GM21515 (cell line): ENCODE measurements around the gene DGCR6L.
"Not testable (repeated sequence)": the region's sequence is repeated elsewhere in the genome, so short reads cannot be mapped to it uniquely, and the experiment has no call there.

ENCODE experiments used
- ATAC-seq: cut with Tn5 transposase; IDR thresholded peaks from one replicate; pipeline ENCODE4 v1.9.1; 2021; ENCODE audit not compliant: unreplicated experiment

Gene DGCR6L

DNA sequence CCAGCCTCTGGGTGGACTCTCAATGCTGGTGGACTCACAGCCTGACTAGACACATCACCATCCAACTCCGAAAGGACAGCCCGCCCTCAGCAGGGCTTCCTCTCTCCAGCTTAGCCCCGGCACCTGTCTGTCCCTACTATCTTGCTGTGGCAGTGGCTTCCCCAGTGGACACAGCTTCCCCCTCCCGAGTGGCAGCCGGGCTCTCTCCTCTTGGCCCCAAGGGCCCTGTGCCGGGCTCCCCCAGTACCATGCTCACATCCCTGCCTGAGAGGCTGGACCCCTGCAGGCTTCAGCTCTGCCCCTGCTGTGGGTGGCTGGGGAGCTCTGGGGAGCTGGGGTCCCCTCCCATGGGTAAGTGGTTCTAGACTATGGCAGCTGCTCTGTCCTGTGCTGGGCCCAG lies 9.1 kb downstream of the DGCR6L start:
- not testable (repeated sequence) for ATAC-seq

DNA sequence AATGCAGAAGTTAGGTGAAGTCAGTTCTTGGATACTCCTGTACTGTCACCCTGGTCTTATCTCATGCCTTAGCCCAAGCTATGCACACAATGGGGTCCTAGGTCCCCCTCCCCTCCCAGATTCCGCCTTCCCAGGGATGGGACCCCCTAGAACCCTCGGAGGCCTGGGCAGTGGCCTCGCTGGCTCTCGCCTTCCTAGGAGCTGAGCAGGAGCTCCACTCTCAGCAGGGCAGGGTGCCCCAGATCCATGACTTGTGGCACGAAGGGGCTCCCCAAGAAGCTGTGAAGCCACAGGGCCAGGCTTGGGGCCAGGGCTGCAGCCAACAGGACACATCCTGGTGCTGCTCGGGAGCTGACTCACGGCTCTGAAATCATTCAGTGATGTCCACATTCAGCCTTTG lies 9.7 kb downstream of the DGCR6L start:
- ATAC-seq: not testable (repeated sequence)

DNA sequence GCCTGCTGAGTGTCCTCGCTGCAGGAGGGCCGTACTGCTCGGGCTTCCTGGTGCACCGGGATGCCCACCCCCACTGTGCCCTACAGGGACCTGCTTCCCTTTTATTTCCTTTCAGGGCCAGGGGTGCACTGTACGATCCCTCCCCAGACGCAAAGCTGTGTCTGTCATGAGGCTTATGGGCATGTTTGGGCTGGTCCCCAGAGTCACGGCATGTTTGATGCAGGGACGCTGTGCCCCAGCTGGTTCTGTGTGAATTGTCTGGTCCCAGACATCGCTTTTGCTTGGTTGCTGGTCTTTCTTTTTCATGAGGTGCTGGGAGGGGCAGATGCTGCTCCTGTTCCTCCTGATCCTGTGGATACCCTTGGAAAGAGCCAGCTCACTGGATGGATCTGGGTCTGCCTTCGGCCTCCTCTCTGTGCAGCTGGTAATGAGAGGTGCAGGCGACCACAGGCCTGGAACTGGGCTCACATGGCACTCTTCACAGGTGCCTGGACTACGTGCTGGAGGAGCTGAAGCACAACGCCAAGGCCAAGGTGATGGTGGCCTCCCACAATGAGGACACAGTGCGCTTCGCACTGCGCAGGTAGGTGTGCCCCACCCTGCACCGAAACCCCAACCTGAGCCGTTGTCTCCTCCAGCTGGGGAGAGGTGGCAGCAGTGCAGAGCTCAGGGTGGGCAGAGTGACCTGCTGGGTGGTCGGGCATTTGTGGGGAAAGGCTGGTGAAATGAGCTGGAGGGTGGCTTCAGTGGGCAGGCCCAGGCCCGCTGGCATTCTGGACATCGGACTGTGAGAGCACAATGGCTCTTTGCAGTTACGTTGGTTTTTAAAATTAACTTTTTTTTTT lies 10.8 kb downstream of the DGCR6L start:
- not testable (repeated sequence) for ATAC-seq

DNA sequence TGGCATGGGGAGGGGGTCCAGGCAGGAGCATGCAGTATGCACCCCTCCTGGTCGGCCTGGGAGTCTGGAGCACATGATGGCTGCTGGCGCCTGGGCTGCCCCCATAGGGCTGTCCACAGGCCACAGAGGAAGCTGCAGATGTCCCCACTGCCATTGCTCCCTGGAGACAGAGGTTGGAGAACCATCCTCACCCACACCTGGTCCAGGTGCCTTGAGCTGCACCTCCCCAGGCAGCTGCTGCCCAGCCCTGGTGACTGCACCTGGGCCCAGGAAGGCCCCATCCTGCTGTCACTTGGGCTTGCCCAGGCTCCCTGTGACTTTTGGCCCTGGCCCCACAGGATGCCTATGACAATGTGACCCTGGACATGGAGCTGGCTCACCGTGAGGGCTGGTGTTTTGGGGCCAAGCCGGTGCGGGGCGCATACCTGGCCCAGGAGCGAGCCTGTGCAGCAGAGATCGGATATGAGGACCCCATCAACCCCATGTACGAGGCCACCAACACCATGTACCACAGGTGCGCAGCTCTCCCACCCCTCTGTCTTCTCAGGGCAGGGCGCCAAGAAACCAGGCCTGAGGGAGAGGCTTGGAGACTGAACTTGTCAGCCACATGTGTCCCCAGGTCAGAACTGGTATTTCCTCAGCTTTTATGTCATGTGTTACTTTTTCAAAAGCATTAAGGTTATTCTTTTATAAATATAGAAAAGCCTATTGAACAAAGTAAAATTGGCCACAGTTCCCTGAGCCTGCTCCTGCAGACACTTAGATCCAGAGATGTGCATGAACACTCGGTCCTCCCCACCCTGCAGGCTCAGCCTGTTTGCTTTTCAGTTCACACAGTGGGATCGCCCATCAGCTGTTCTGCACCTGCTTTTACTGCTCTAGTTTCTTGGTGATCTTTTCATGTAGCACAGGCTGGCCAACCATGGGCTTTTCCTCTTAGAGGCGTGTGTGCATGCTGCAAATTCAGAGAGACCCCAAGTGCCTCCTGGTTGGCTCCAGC lies 12.1 kb downstream of the DGCR6L start:
- not testable (repeated sequence) for ATAC-seq

DNA sequence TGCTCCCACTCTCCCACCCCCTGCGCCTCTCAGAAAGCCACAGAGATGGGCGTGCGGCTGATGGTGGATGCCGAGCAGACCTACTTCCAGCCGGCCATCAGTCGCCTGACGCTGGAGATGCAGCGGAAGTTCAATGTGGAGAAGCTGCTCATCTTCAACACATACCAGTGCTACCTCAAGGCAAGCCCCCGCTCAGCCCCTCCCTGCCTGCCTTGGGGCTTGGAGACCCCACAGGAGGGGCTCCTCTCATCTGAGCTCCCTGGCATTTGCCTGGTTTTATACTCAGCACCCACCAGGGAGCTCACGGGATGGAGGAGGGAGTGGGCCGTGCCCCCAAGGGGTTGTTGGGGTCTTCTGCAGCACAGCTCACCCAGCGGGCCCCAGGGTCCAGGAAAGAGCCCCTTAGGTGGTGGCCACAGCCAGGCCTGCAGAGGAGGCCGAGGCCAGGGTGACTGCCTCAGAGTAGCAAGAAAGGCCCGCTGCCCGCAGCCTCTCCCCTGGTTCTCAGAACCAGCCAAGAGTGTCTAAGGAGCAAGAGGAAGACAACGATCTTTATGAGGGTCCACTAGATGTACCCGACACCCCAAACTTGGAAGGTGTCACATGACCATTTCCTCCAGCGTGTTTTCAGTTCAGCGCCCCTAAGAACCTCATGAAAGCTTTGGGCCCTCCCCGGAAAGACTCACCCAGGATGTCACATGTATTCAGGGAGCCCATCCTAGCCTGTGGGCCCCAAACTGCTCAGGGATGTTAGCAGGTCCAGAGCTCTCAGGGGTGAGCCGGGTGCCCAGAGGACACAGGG lies 13.0 kb downstream of the DGCR6L start:
- not testable (repeated sequence) for ATAC-seq

DNA sequence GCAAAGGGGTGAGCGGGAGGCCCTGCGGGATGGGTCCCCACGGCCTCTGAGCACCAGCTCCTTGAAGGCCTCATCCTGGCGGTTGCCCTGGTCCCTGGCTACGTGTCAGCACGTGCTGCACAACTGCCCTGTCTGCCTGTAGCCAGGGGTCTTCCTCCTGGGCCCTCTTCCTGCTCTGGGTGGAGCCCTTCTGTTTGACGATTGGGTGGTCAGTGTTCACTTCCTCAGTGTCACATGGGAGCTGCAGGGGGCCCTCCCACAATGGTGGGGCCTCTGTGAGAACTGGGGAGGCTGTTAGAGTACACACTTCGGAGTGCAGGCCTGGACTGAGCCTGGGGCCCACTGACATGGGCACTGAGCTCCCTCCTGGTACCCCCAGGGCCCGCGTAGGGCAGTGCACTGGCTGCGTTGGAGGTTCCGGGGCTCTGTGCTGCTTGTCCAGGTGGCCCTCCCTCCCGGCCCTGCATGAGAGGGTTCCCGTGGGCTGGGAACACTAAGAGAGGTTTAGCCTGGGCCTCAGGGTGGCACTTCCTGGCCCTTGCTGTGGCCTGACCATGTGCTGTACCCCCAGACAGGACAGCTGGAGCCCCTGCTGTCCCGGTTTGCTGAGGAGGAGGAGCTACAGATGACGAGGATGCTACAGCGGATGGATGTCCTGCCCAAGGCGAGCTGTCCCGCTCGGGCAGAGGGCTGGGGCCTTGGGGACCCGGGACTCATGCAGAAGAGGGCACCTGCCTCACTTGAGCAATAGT lies 13.8 kb downstream of the DGCR6L start:
- ATAC-seq: no peak

GRCh38 chr22:20305230-20305893 lies 14.5 kb downstream of the DGCR6L start:
- ATAC-seq: not testable (repeated sequence)

GRCh38 chr22:20304646-20305045 lies 15.2 kb downstream of the DGCR6L start:
- no peak for ATAC-seq

GRCh38 chr22:20303229-20303534 lies 16.7 kb downstream of the DGCR6L start:
- not testable (repeated sequence) for ATAC-seq

GRCh38 chr22:20302438-20303228 lies 17.2 kb downstream of the DGCR6L start:
- no peak for ATAC-seq

- no peak for ATAC-seq
These were observed 20.1 kb downstream of the DGCR6L start for GRCh38 chr22:20299746-20300136.

GRCh38 chr22:20298803-20299745 lies 20.8 kb downstream of the DGCR6L start:
- no peak for ATAC-seq

DNA sequence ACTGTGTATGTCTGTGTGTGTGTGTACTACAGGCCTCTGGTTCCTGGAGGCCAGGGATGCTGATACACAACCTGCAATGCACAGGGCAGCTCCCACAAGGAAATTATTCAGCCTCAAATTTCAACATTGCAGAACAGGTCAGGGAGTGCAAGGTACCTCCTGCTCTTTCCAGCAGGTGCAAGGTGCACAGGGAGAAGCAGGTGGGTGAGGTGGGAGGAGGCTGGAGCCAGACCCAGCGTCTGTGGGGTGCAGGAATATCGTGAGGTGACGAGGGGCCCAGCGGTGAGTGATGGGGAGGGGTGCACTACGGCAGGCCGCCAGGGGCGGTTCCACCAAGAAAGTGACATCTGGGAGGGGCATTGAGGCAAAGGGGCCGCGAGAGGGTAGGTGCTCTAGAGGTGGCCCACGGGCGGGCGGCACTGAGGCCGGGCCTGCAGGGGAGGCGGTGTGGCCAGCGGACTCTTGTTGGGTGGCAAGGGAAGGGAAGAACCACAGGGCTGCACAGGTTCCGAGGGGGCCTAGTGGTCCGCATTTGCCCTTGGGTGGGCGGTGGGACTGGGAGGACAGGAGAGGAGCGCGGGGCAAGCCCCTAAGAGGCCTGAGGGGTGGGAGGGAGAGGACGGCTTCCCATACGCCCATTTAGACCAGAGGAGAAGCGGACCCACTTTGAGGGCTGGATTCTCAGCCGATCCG lies 21.6 kb downstream of the DGCR6L start:
- ATAC-seq: no peak

GRCh38 chr22:20297414-20298109 lies 22.3 kb downstream of the DGCR6L start:
- ATAC-seq: no peak

GRCh38 chr22:20296598-20296997 lies 23.3 kb downstream of the DGCR6L start:
- no peak for ATAC-seq

- ATAC-seq: no peak
These were observed 24.4 kb downstream of the DGCR6L start for GRCh38 chr22:20295262-20296064.
